GM12878 (cell line): ENCODE data around the gene JPH4. TPM values are rescaled to one million over a fixed set of nuclear protein-coding genes. Genes with fewer than 3 reads are reported as not detected.
"Not testable (repeated sequence)": the region's sequence is repeated elsewhere in the genome, so short reads cannot be mapped to it uniquely, and the experiment has no call there.

Source experiments
- ATAC-seq: fragments of 200-7000 bp; cut with Tn5 transposase; 3 replicates; pipeline ENCODE4 v1.9.1; 2020; ENCODE audit warnings: mild to moderate bottlenecking, moderate library complexity
- BruUV-seq: library from RNA; stranded (reverse); fragments of 400-500 nt; replicated peaks from 2 replicates; lab custom pipeline; 2021; lab: Mats Ljungman, UMichigan
- CTCF ChIA-PET: fragments of 300-600 bp; sonication (Branson Sonifier 250); formaldehyde crosslinking; extraction: SDS; loops from one replicate; lab custom pipeline; 2021; ENCODE audit warnings: inconsistent platforms; lab: Yijun Ruan, JAX
- POLR2A ChIA-PET: fragments of 350-600 bp; formaldehyde crosslinking; extraction: SDS; loops from one replicate; lab custom pipeline; 2021; ENCODE audit warnings: inconsistent platforms; lab: Charles Lee
- RAD21 ChIA-PET: fragments of 300-600 bp; sonication (Branson Sonifier 250); formaldehyde crosslinking; loops from one replicate; lab custom pipeline; 2023; ENCODE audit warnings: antibody characterized with exemption; ENCODE audit not compliant: unreplicated experiment; lab: Charles Lee
- SMC1A ChIA-PET: fragments of 300-600 bp; sonication (Branson Sonifier 250); formaldehyde crosslinking; loops from one replicate; lab custom pipeline; 2023; ENCODE audit not compliant: unreplicated experiment, uncharacterized antibody; lab: Charles Lee
- DNase-seq: peaks from one replicate; pipeline ENCODE4 v3.0.0-alpha.2; 2011; ENCODE audit warnings: low read depth, low spot score
- FAIRE-seq: peaks from 3 replicates; lab custom pipeline; 2011; peaks lifted over from hg19 to GRCh38; lab: Jason Lieb, UNC
- H2AFZ ChIP-seq: 2 replicates; pipeline ENCODE4 v1.6.0; 2011; ENCODE audit warnings: low read depth, low read length, control low read depth; ENCODE audit not compliant: control insufficient read depth
- H3K27ac ChIP-seq: 2 replicates; pipeline ENCODE4 v1.5.1; 2011; ENCODE audit warnings: control low read depth; ENCODE audit not compliant: control insufficient read depth, insufficient read depth
- H3K27me3 ChIP-seq, 2 experiments: replicated peaks in 1 of 2; 2 replicates each; pipeline versions ENCODE4 v1.6.0 to v1.6.1; 2011; ENCODE audit warnings: low read length in 1 of 2; ENCODE audit not compliant: control insufficient read depth in 2 of 2, insufficient read depth in 2 of 2
- H3K36me3 ChIP-seq, 2 experiments: 2 replicates each; pipeline ENCODE4 v1.5.1; 2011; ENCODE audit warnings: low read length in 1 of 2; ENCODE audit not compliant: control insufficient read depth in 2 of 2, insufficient read depth in 2 of 2
- H3K4me1 ChIP-seq: 2 replicates; pipeline ENCODE4 v1.6.1; 2011; ENCODE audit warnings: mild to moderate bottlenecking, low read length, moderate library complexity, mixed read lengths; ENCODE audit not compliant: control insufficient read depth, insufficient read depth
- H3K4me2 ChIP-seq: 2 replicates; pipeline ENCODE4 v1.6.0; 2011; ENCODE audit warnings: control low read depth; ENCODE audit not compliant: control insufficient read depth, insufficient read depth
- H3K4me3 ChIP-seq: fragments of 200-600 bp; sonication (generic); 2 replicates; pipeline ENCODE4 v1.5.1; 2016
- H3K79me2 ChIP-seq: 2 replicates; pipeline ENCODE4 v1.6.0; 2011; ENCODE audit warnings: low read length; ENCODE audit not compliant: control insufficient read depth, insufficient read depth
- H3K9ac ChIP-seq: 2 replicates; pipeline ENCODE4 v1.8.0; 2011; ENCODE audit warnings: low read length, control low read depth, mixed read lengths; ENCODE audit not compliant: control insufficient read depth, insufficient read depth
- H3K9me3 ChIP-seq: replicated peaks from 3 replicates; pipeline ENCODE4 v1.5.1; 2011; ENCODE audit warnings: mild to moderate bottlenecking, low read length; ENCODE audit not compliant: control insufficient read depth, insufficient read depth
- H4K20me1 ChIP-seq: 2 replicates; pipeline ENCODE4 v1.6.0; 2011; ENCODE audit not compliant: control insufficient read depth, insufficient read depth
- CBX3 ChIP-seq: fragments of 200-600 bp; sonication (generic); IDR thresholded peaks from 2 replicates; pipeline ENCODE4 v1.6.1; 2016; ENCODE audit warnings: low read depth, borderline replicate concordance
- CHD4 ChIP-seq: fragments of 200-600 bp; sonication (generic); IDR thresholded peaks from 2 replicates; pipeline ENCODE4 v1.6.1; 2016; ENCODE audit warnings: mild to moderate bottlenecking
- ELK1 ChIP-seq: IDR thresholded peaks from 2 replicates; pipeline ENCODE4 v1.6.1; 2012; ENCODE audit warnings: low read depth, low read length, improper control_type of control experiment
- IRF4 ChIP-seq: IDR thresholded peaks from 2 replicates; pipeline ENCODE4 v1.6.1; 2011; ENCODE audit warnings: low read depth, low read length
- NFIC ChIP-seq: IDR thresholded peaks from 2 replicates; pipeline ENCODE4 v1.6.1; 2012; ENCODE audit warnings: low read depth, mild to moderate bottlenecking, inconsistent platforms, low read length, moderate library complexity
- NR2C2 ChIP-seq: IDR thresholded peaks from 2 replicates; pipeline ENCODE4 v1.6.1; 2011; ENCODE audit warnings: borderline replicate concordance, low read depth; ENCODE audit not compliant: control insufficient read depth, insufficient read length
- NRF1 ChIP-seq: conservative IDR thresholded peaks from 2 replicates; pipeline ENCODE4 v1.6.1; 2011; ENCODE audit warnings: mild to moderate bottlenecking, low read depth, low read length, improper control_type of control experiment
- RELA ChIP-seq: fragments of 450-650 bp; IDR thresholded peaks from 2 replicates; pipeline ENCODE4 v1.8.0; 2014; ENCODE audit warnings: borderline replicate concordance; ENCODE audit not compliant: partially characterized antibody
- RUNX3 ChIP-seq: IDR thresholded peaks from 2 replicates; pipeline ENCODE4 v1.6.1; 2012; ENCODE audit warnings: low read length, inconsistent platforms
- ZBED1 ChIP-seq: IDR thresholded peaks from 2 replicates; pipeline ENCODE4 v1.6.1; 2016; ENCODE audit warnings: borderline replicate concordance
- WGBS: methylation state at CpG from one replicate; pipeline ENCODE4 v1.1.6; 2016; ENCODE audit warnings: low lambda C conversion rate; ENCODE audit not compliant: insufficient replicate concordance, insufficient coverage; ENCODE audit errors: missing lambda C conversion rate; 5-methylcytosine and 5-hydroxymethylcytosine counted together
- in situ Hi-C: fragments of 300-500 bp; cut with MboI; formaldehyde crosslinking; loops from 9 replicates; pipeline ENCODE4 v1.14.3; 2018; ENCODE audit warnings: mixed read lengths
- intact Hi-C: fragments of 100-400 bp; cut with micrococcal nuclease; formaldehyde crosslinking; loops from one replicate; pipeline ENCODE4 v1.14.2; 2022; ENCODE audit not compliant: unreplicated experiment
- polyA plus RNA-seq, 11 experiments: library from polyadenylated mRNA; depleted of rRNA in 4 of 11; unstranded in 6 of 11; stranded (reverse) in 5 of 11; fragments of >200 nt; fragmentation: Nextera tagmentation in 4 of 11; fragmentation: Illumina TruSeq in 1 of 11; extraction: Ambion mirVana in 4 of 11; extraction: Trizol in 1 of 11; gene quantifications; 1 replicate in 1 of 11; 2 replicates in 10 of 11; pipeline versions ENCODE4 v1.2.1 to v1.2.3, GENCODE V29; 2011 to 2016; ENCODE audit warnings: inconsistent platforms in 2 of 11, missing spikeins in 2 of 11, low read depth in 1 of 11
- total RNA-seq, 4 experiments: library from RNA; depleted of rRNA in 3 of 4; stranded (reverse); fragments of >200 nt in 3 of 4; fragmentation: Illumina TruSeq in 1 of 4; extraction: Trizol in 1 of 4; gene quantifications; 2 replicates each; pipeline versions ENCODE4 v1.2.1 to v1.2.3, GENCODE V29; 2013 to 2021

Gene JPH4
- total and polyA plus RNA-seq, 10 of the 15 experiments (the other 5 are each of a cell fraction or from before 2014, with no cell fraction given), result 0.48 to 10.3 (median 3.8) TPM

GRCh38 chr14:23610815-23611289, 32.3 kb upstream of the JPH4 start (continued):
- no peak for TF ChIP-seq CBX3
- no peak for TF ChIP-seq ZBED1
- no peak for TF ChIP-seq NR2C2
- no peak for TF ChIP-seq CHD4
- no peak for TF ChIP-seq RUNX3

- no TSS peak for BruUV-seq
- RAD21 ChIA-PET, result no interaction called here
- intact Hi-C loops, result no loop called here
Observed at GRCh38 chr14:23610090-23610814, 31.7 kb upstream of the JPH4 start.

GRCh38 chr14:23609411-23610089, 31.0 kb upstream of the JPH4 start:
- WGBS, result 71% methylated on average over 7 of the region's 7 CpGs
- H3K4me3 ChIP-seq, H4K20me1 ChIP-seq, H3K9me3 ChIP-seq, ATAC-seq, H3K9ac ChIP-seq, FAIRE-seq, intact Hi-C loops, H3K36me3 ChIP-seq, H3K27me3 ChIP-seq, H2AFZ ChIP-seq, DNase-seq, H3K27ac ChIP-seq, H3K79me2 ChIP-seq, in situ Hi-C loops, RAD21 ChIA-PET, POLR2A ChIA-PET, H3K4me2 ChIP-seq, BruUV-seq: not testable (repeated sequence)
- ChIA-PET SMC1A (interaction anchor here (2.0 kb wide), 1 partner anchor 20 kb away, joined by 7 read pairs; no protein-coding TSS in a partner anchor), CTCF (interaction anchor here (4.5 to 6.3 kb wide), 2 partner anchors 22 kb away, joined by 51 to 67 read pairs; no protein-coding TSS in a partner anchor)
- peaks cover 29% of the 10 kb centered on the region for H3K4me1 ChIP-seq

More at GRCh38 chr14:23610090-23610814, 31.7 kb upstream of the JPH4 start:
- H2AFZ ChIP-seq, result no peak overlapping the region
- H3K79me2 ChIP-seq, result no peaks in the 10 kb centered on the region
- ChIA-PET CTCF (interaction anchor here (6.3 kb wide), 1 partner anchor 22 kb away, joined by 67 read pairs; no protein-coding TSS in a partner anchor), SMC1A (interaction anchor here (2.0 kb wide), 1 partner anchor 21 kb away, joined by 7 read pairs; no protein-coding TSS in a partner anchor)
- no peak overlapping the region for H3K4me3 ChIP-seq
- in situ Hi-C loops, result no loop called here
- no peak overlapping the region for H3K9ac ChIP-seq
- no peaks in the 10 kb centered on the region for H4K20me1 ChIP-seq
- H3K9me3 ChIP-seq, result peaks cover 3% of the 10 kb centered on the region; the same call in 2 of the 3 replicates
- TF ChIP-seq RUNX3, result peak; percentile 47
- TF ChIP-seq IRF4, result no peak
- no peak for TF ChIP-seq NFIC
- no peak for TF ChIP-seq NRF1
- TF ChIP-seq ELK1, result no peak
- TF ChIP-seq RELA, result no peak
- TF ChIP-seq, all 136 proteins: peak for 1
- WGBS, result 0% methylated on average over 2 of the region's 2 CpGs
- Histone ChIP-seq H3K36me3 (no peaks in the 10 kb centered on the region), H3K27ac (no peak overlapping the region), H3K4me1 (peaks cover 22% of the 10 kb centered on the region), H3K27me3 (no peaks in the 10 kb centered on the region), H3K4me2 (no peak overlapping the region)
- FAIRE-seq (no peak), DNase-seq (no peak), ATAC-seq (no peak)
- POLR2A ChIA-PET, result no interaction called here
